ENCODE data around the gene OTOS. TPM values are rescaled to one million over a fixed set of nuclear protein-coding genes. Genes with fewer than 3 reads are reported as not detected.

Gene OTOS
- total RNA-seq, 1 experiment from 2014 or later: not detected

- Histone ChIP-seq H3K4me1 (replicated peaks; ENCODE audit: insufficient read depth) (no peaks in the 10 kb centered on the region), H3K9me2 (ENCODE audit: insufficient read depth) (no peaks in the 10 kb centered on the region), H2AFZ (no peak overlapping the region), H3K27ac (no peak overlapping the region), H4K20me1 (ENCODE audit: insufficient read depth) (no peaks in the 10 kb centered on the region), H3K79me2 (ENCODE audit: low read depth) (no peaks in the 10 kb centered on the region), H3K9me3 (ENCODE audit: insufficient read depth, low read depth) (no peaks in the 10 kb centered on the region), H3K4me3 (no peak overlapping the region), H3K27me3 (ENCODE audit: insufficient read depth, low read depth) (peaks cover 100% of the 10 kb centered on the region), H3F3A (ENCODE audit: insufficient read depth, low read depth) (no peaks in the 10 kb centered on the region), H3K4me2 (no peak overlapping the region), H3K36me3 (ENCODE audit: low read depth) (no peaks in the 10 kb centered on the region)
- intact Hi-C loops (cut with micrococcal nuclease; ENCODE audit: unreplicated experiment): no loop called here
- ChIA-PET POLR2A (ENCODE audit: unreplicated experiment) (interaction anchor here (0.6 kb wide), 1 partner anchor 76 kb away, joined by 3 read pairs; no protein-coding TSS in a partner anchor), CTCF (no interaction called here)
- DNase-seq: no peak
- no peak for TF ChIP-seq EZH2 (IDR thresholded peaks at IDR 0.05; ENCODE audit: low read depth)
- no peak for TF ChIP-seq CTCF (conservative IDR thresholded peaks at IDR 0.05)
- BruUV-seq (replicated peaks): no TSS peak
Measured at GRCh38 chr2:240179941-240180666, 39.6 kb upstream of the OTOS start.

GRCh38 chr2:240179186-240179815, 38.8 kb upstream of the OTOS start:
- H3K4me1 ChIP-seq (replicated peaks; ENCODE audit: insufficient read depth): no peaks in the 10 kb centered on the region
- no peaks in the 10 kb centered on the region for H3K79me2 ChIP-seq (ENCODE audit: low read depth)
- 0 out of 2 replicates have a peak, but pooled peaks cover 2% of the 10 kb centered on the region for H4K20me1 ChIP-seq (ENCODE audit: insufficient read depth)
- H3K9me3 ChIP-seq (ENCODE audit: insufficient read depth, low read depth): no peaks in the 10 kb centered on the region
- ChIA-PET POLR2A (ENCODE audit: unreplicated experiment) (no interaction called here), CTCF (no interaction called here)
- no peak overlapping the region for H3K4me3 ChIP-seq
- intact Hi-C loops (cut with micrococcal nuclease; ENCODE audit: unreplicated experiment): no loop called here
- H3K36me3 ChIP-seq (ENCODE audit: low read depth): no peaks in the 10 kb centered on the region
- peaks cover 100% of the 10 kb centered on the region for H3K27me3 ChIP-seq (ENCODE audit: insufficient read depth, low read depth)
- H3F3A ChIP-seq (ENCODE audit: insufficient read depth, low read depth): no peaks in the 10 kb centered on the region
- BruUV-seq (replicated peaks): no TSS peak
- DNase-seq: no peak
- TF ChIP-seq EZH2 (IDR thresholded peaks at IDR 0.05; ENCODE audit: low read depth): no peak
- TF ChIP-seq CTCF (conservative IDR thresholded peaks at IDR 0.05): no peak
- no peaks in the 10 kb centered on the region for H3K9me2 ChIP-seq (ENCODE audit: insufficient read depth)
- H3K4me2 ChIP-seq: no peak overlapping the region
- H2AFZ ChIP-seq: no peak overlapping the region
- no peak overlapping the region for H3K27ac ChIP-seq

- intact Hi-C loops (cut with micrococcal nuclease; ENCODE audit: unreplicated experiment): no loop called here
- DNase-seq: no peak
- TF ChIP-seq EZH2 (IDR thresholded peaks at IDR 0.05; ENCODE audit: low read depth) (no peak), CTCF (conservative IDR thresholded peaks at IDR 0.05) (no peak)
- Histone ChIP-seq H3K4me2 (no peak overlapping the region), H3K79me2 (ENCODE audit: low read depth) (no peaks in the 10 kb centered on the region), H3K27ac (no peak overlapping the region), H4K20me1 (ENCODE audit: insufficient read depth) (0 out of 2 replicates have a peak, but pooled peaks cover 5% of the 10 kb centered on the region), H3K36me3 (ENCODE audit: low read depth) (no peaks in the 10 kb centered on the region), H3F3A (ENCODE audit: insufficient read depth, low read depth) (no peaks in the 10 kb centered on the region), H2AFZ (no peak overlapping the region), H3K4me1 (replicated peaks; ENCODE audit: insufficient read depth) (no peaks in the 10 kb centered on the region), H3K9me3 (ENCODE audit: insufficient read depth, low read depth) (no peaks in the 10 kb centered on the region), H3K4me3 (no peak overlapping the region), H3K9me2 (ENCODE audit: insufficient read depth) (no peaks in the 10 kb centered on the region), H3K27me3 (ENCODE audit: insufficient read depth, low read depth) (peaks cover 100% of the 10 kb centered on the region)
- POLR2A ChIA-PET (ENCODE audit: unreplicated experiment): no interaction called here
- no TSS peak for BruUV-seq (replicated peaks)
- CTCF ChIA-PET: no interaction called here
Measured at GRCh38 chr2:240178564-240178963, 38.1 kb upstream of the OTOS start.
